SK-N-SH (cell line): ENCODE data around the gene GRP. TPM values are rescaled to one million over a fixed set of nuclear protein-coding genes. Genes with fewer than 3 reads are reported as not detected.

Experiments
- CTCF ChIA-PET: fragments of 300-600, 350-600 bp; formaldehyde crosslinking; extraction: SDS; loops from one replicate; lab custom pipeline; 2021; lab: Yijun Ruan, JAX
- POLR2A ChIA-PET: fragments of 350-600 bp; sonication (Branson Sonifier 250); formaldehyde crosslinking; extraction: SDS; loops from one replicate; lab custom pipeline; 2020; ENCODE audit warnings: antibody characterized with exemption, inconsistent platforms; lab: Yijun Ruan, JAX
- DNase-seq: peaks from one replicate; pipeline ENCODE4 v3.0.0; 2012
- H2AFZ ChIP-seq: fragments of 200-600 bp; sonication (generic); 2 replicates; pipeline ENCODE4 v1.8.1; 2016; ENCODE audit warnings: antibody characterized with exemption, mild to moderate bottlenecking, low read depth
- H3F3A ChIP-seq: fragments of 200-600 bp; sonication (generic); replicated peaks from 2 replicates; pipeline ENCODE3; 2016; ENCODE audit warnings: antibody characterized with exemption, mild to moderate bottlenecking; ENCODE audit not compliant: insufficient read depth
- H3K27ac ChIP-seq, 2 experiments: fragments of 200-500 bp in 1 of 2; fragments of 200-600 bp in 1 of 2; sonication (Bioruptor generic) in 1 of 2; sonication (generic), shearing (Covaris generic) in 1 of 2; 2 replicates each; pipeline versions ENCODE4 v1.5.1 to v1.6.1; 2014 to 2016; ENCODE audit warnings: low read depth in 2 of 2, inconsistent platforms in 1 of 2, low read length in 1 of 2, mild to moderate bottlenecking in 1 of 2, mixed read lengths in 1 of 2
- H3K27me3 ChIP-seq: fragments of 200-600 bp; sonication (generic), shearing (Covaris generic); 2 replicates; pipeline ENCODE4 v1.6.1; 2016; ENCODE audit warnings: mixed run types; ENCODE audit not compliant: insufficient read depth
- H3K36me3 ChIP-seq, 2 experiments: fragments of 200-500 bp in 1 of 2; fragments of 200-600 bp in 1 of 2; sonication (Bioruptor generic) in 1 of 2; sonication (generic) in 1 of 2; replicated peaks in 1 of 2; 2 replicates each; pipeline versions ENCODE3 to v1.5.1; 2014 to 2016; ENCODE audit warnings: low read length in 1 of 2, mild to moderate bottlenecking in 1 of 2; ENCODE audit not compliant: insufficient read depth in 2 of 2, control insufficient read depth in 1 of 2
- H3K4me1 ChIP-seq, 2 experiments: fragments of 200-500 bp in 1 of 2; fragments of 200-600 bp in 1 of 2; sonication (Bioruptor generic) in 1 of 2; sonication (generic), shearing (Covaris generic) in 1 of 2; 2 replicates each; pipeline versions ENCODE4 v1.5.1 to v1.6.1; 2014 to 2016; ENCODE audit warnings: low read depth in 1 of 2, low read length in 1 of 2, mixed run types in 1 of 2; ENCODE audit not compliant: insufficient read depth in 2 of 2, control insufficient read depth in 1 of 2
- H3K4me2 ChIP-seq: fragments of 200-600 bp; sonication (generic), shearing (Covaris generic); 2 replicates; pipeline ENCODE4 v1.6.1; 2017; ENCODE audit warnings: mixed run types
- H3K4me3 ChIP-seq, 2 experiments: fragments of 200-500 bp in 1 of 2; fragments of 200-600 bp in 1 of 2; sonication (Bioruptor generic) in 1 of 2; sonication (generic), shearing (Covaris generic) in 1 of 2; 2 replicates each; pipeline versions ENCODE4 v1.5.1 to v1.8.1; 2014 to 2016; ENCODE audit warnings: low read depth in 2 of 2, inconsistent platforms in 1 of 2, low read length in 1 of 2, mild to moderate bottlenecking in 1 of 2, mixed read lengths in 1 of 2, moderate library complexity in 1 of 2
- H3K79me2 ChIP-seq: fragments of 200-600 bp; sonication (generic); 2 replicates; pipeline ENCODE4 v1.8.1; 2017; ENCODE audit warnings: mild to moderate bottlenecking; ENCODE audit not compliant: insufficient read depth
- H3K9ac ChIP-seq: fragments of 200-600 bp; sonication (generic); 2 replicates; pipeline ENCODE4 v1.6.1; 2017; ENCODE audit warnings: mixed run types
- H3K9me2 ChIP-seq: fragments of 200-600 bp; sonication (generic); 2 replicates; pipeline ENCODE4 v1.6.1; 2017; ENCODE audit warnings: mixed run types
- H3K9me3 ChIP-seq: fragments of 200-600 bp; sonication (generic); 2 replicates; pipeline ENCODE4 v1.6.1; 2017; ENCODE audit warnings: mixed run types, mild to moderate bottlenecking, moderate library complexity
- H4K20me1 ChIP-seq: fragments of 200-600 bp; sonication (generic); 2 replicates; pipeline ENCODE4 v1.6.1; 2017; ENCODE audit warnings: mild to moderate bottlenecking, mixed run types; ENCODE audit not compliant: insufficient read depth
- CHD2 ChIP-seq: fragments of 150-350 bp; IDR thresholded peaks from 2 replicates; pipeline ENCODE4 v1.6.1; 2018; ENCODE audit warnings: low read length; ENCODE audit not compliant: partially characterized antibody
- CTCF ChIP-seq: fragments of 200-600 bp; sonication (generic); IDR thresholded peaks from 2 replicates; pipeline ENCODE4 v1.6.1; 2017; ENCODE audit warnings: antibody characterized with exemption, mild to moderate bottlenecking, moderate library complexity
- ELF1 ChIP-seq: IDR thresholded peaks from 2 replicates; pipeline ENCODE4 v1.4.0; 2012
- EP300 ChIP-seq, 2 experiments: IDR thresholded peaks; 2 replicates each; pipeline versions ENCODE4 v1.4.0 to v1.6.1; 2012; ENCODE audit warnings: borderline replicate concordance in 1 of 2, low read depth in 1 of 2, low read length in 1 of 2
- EZH2phosphoT487 ChIP-seq: fragments of 200-600 bp; sonication (generic); IDR thresholded peaks from 2 replicates; pipeline ENCODE4 v1.6.1; 2017; ENCODE audit warnings: low read depth, mixed run types, mild to moderate bottlenecking, antibody characterized with exemption, moderate library complexity, borderline replicate concordance
- FOSL2 ChIP-seq: IDR thresholded peaks from 2 replicates; pipeline ENCODE4 v1.4.0; 2012; ENCODE audit warnings: low read depth, mild to moderate bottlenecking, moderate library complexity, borderline replicate concordance
- FOXJ3 ChIP-seq: sonication (generic); formaldehyde crosslinking; IDR thresholded peaks from 2 replicates; pipeline ENCODE4 v1.5.1; 2020; ENCODE audit warnings: mild to moderate bottlenecking, missing genetic modification reagents
- FOXM1 ChIP-seq: IDR thresholded peaks from 2 replicates; pipeline ENCODE4 v1.4.0; 2012; ENCODE audit warnings: low read depth, mild to moderate bottlenecking
- GATA2 ChIP-seq: sonication (generic); formaldehyde crosslinking; IDR thresholded peaks from 2 replicates; pipeline ENCODE4 v1.5.0; 2020; ENCODE audit warnings: mild to moderate bottlenecking, missing genetic modification reagents
- MAX ChIP-seq: IDR thresholded peaks from 2 replicates; pipeline ENCODE4 v1.4.0; 2012; ENCODE audit warnings: low read depth
- MEF2A ChIP-seq: IDR thresholded peaks from 2 replicates; pipeline ENCODE4 v1.4.0; 2012; ENCODE audit warnings: low read depth, borderline replicate concordance
- NFIC ChIP-seq: IDR thresholded peaks from 2 replicates; pipeline ENCODE4 v1.4.0; 2012; ENCODE audit warnings: borderline replicate concordance
- PBX3 ChIP-seq: IDR thresholded peaks from 2 replicates; pipeline ENCODE4; 2012
- RAD21 ChIP-seq: IDR thresholded peaks from 2 replicates; pipeline ENCODE4 v1.6.1; 2012; ENCODE audit warnings: mild to moderate bottlenecking, low read length
- RFX5 ChIP-seq: IDR thresholded peaks from 2 replicates; pipeline ENCODE4 v1.6.1; 2012; ENCODE audit warnings: mild to moderate bottlenecking, improper control_type of control experiment, low read length
- RXRA ChIP-seq: IDR thresholded peaks from 2 replicates; pipeline ENCODE4 v1.4.0; 2012; ENCODE audit warnings: low read depth, mild to moderate bottlenecking, borderline replicate concordance
- SMC3 ChIP-seq: IDR thresholded peaks from 2 replicates; pipeline ENCODE4 v1.6.1; 2012; ENCODE audit warnings: low read depth, low read length, improper control_type of control experiment
- TAF1 ChIP-seq: IDR thresholded peaks from 2 replicates; pipeline ENCODE4 v1.6.1; 2012; ENCODE audit warnings: low read depth, mild to moderate bottlenecking, low read length, moderate library complexity, borderline replicate concordance
- TCF12 ChIP-seq: IDR thresholded peaks from 2 replicates; pipeline ENCODE4 v1.4.0; 2012
- TEAD4 ChIP-seq: IDR thresholded peaks from 2 replicates; pipeline ENCODE4 v1.4.0; 2012; ENCODE audit warnings: mild to moderate bottlenecking, borderline replicate concordance; ENCODE audit not compliant: insufficient read depth
- USF1 ChIP-seq: IDR thresholded peaks from 2 replicates; pipeline ENCODE4 v1.4.0; 2012; ENCODE audit warnings: low read depth, borderline replicate concordance
- WGBS: methylation state at CpG from one replicate; pipeline ENCODE4 v1.1.6; 2017; ENCODE audit warnings: low lambda C conversion rate; 5-methylcytosine and 5-hydroxymethylcytosine counted together
- polyA plus RNA-seq, 3 experiments: library from polyadenylated mRNA; depleted of rRNA; stranded (reverse); fragments of >200 nt; gene quantifications; 2 replicates each; pipeline ENCODE4 v1.2.3, GENCODE V29; 2012

Gene GRP
- polyA plus RNA-seq, 1 of the 3 experiments (the other 2 are of a cell fraction) = 2.8 TPM

- TF ChIP-seq FOXJ3 (CRISPR knock-in tag) (no peak), GATA2 (CRISPR knock-in tag) (no peak), EZH2phosphoT487 (no peak), CTCF (no peak), PBX3 (no peak), TEAD4 (no peak), TCF12 (no peak), MAX (no peak), ELF1 (no peak)
- DNase-seq = no peak
- CTCF ChIA-PET = interaction anchor here (0.6 to 1.6 kb wide), 4 partner anchors 13 to 107 kb away, joined by 3 to 5 read pairs (median 4); no protein-coding TSS in a partner anchor
- no peak overlapping the region for H3K27ac ChIP-seq
- peaks cover 6% of the 10 kb centered on the region for H3F3A ChIP-seq
- peaks cover 22% of the 10 kb centered on the region for H3K9me3 ChIP-seq
- H3K79me2 ChIP-seq = no peaks in the 10 kb centered on the region
- POLR2A ChIA-PET = interaction anchor here (0.8 kb wide), 1 partner anchor 51 kb away, joined by 3 read pairs; no protein-coding TSS in a partner anchor
- WGBS = 89% methylated on average over 4 of the region's 4 CpGs
- H3K9me2 ChIP-seq = no peaks in the 10 kb centered on the region
- H3K36me3 ChIP-seq = no peaks in the 10 kb centered on the region
- H3K4me1 ChIP-seq = peaks cover 0 to 14% of the 10 kb centered on the region in 2 experiments; a peak in 2 of 4 replicates
- H3K4me2 ChIP-seq = no peak overlapping the region
- H2AFZ ChIP-seq = no peak overlapping the region
- H3K27me3 ChIP-seq = no peaks in the 10 kb centered on the region
- no peak overlapping the region for H3K9ac ChIP-seq
- no peaks in the 10 kb centered on the region for H4K20me1 ChIP-seq
- H3K4me3 ChIP-seq = no peak overlapping the region
Measured at GRCh38 chr18:59177485-59177884, 42.5 kb upstream of the GRP start.

GRCh38 chr18:59180150-59180845 is 39.7 kb upstream of the GRP start:
- WGBS = 35% methylated on average over 9 of the region's 9 CpGs
- H3K9me3 ChIP-seq = no peaks in the 10 kb centered on the region
- no peaks in the 10 kb centered on the region for H3K27me3 ChIP-seq
- peak overlapping the region; percentile 42 for H2AFZ ChIP-seq
- ChIA-PET POLR2A (interaction anchor here (0.6 kb wide), 1 partner anchor 73 kb away, joined by 4 read pairs; no protein-coding TSS in a partner anchor), CTCF (no interaction called here)
- no peak for DNase-seq
- peak overlapping the region; percentile 42; the same call in 1 of the 2 replicates for H3K4me2 ChIP-seq
- H3K4me1 ChIP-seq = peaks cover 0 to 14% of the 10 kb centered on the region in 2 experiments; a peak in 3 of 4 replicates
- no peaks in the 10 kb centered on the region for H3K36me3 ChIP-seq
- no peaks in the 10 kb centered on the region for H3K79me2 ChIP-seq
- no peak overlapping the region for H3K9ac ChIP-seq
- H3K9me2 ChIP-seq = no peaks in the 10 kb centered on the region
- no peak overlapping the region for H3K4me3 ChIP-seq
- peak overlapping the region; percentile 56 to 72; a peak in 2 of 4 replicates for H3K27ac ChIP-seq
- no peaks in the 10 kb centered on the region for H4K20me1 ChIP-seq
- peaks cover 6% of the 10 kb centered on the region for H3F3A ChIP-seq
- 0 out of 2 replicates have a peak, but pooled peaks have one; percentile 44 for TF ChIP-seq FOSL2
- TF ChIP-seq CHD2 = no peak
- no peak for TF ChIP-seq FOXM1
- TF ChIP-seq MEF2A = no peak
- no peak for TF ChIP-seq RFX5
- no peak for TF ChIP-seq USF1
- TF ChIP-seq TAF1 = no peak
- TF ChIP-seq ELF1 = no peak; the same call in 1 of the 2 replicates
- no peak for TF ChIP-seq RXRA
- no peak for TF ChIP-seq SMC3
- peak; percentile 92 for TF ChIP-seq PBX3
- TF ChIP-seq NFIC = peak; percentile 66
- no peak for TF ChIP-seq RAD21
- TF ChIP-seq GATA2 (CRISPR knock-in tag) = no peak
- TF ChIP-seq FOXJ3 (CRISPR knock-in tag) = no peak
- peak in 1 of 2 experiments; percentile 37; a peak in 1 of 4 replicates for TF ChIP-seq EP300 (IDR thresholded peaks at IDR 0.05; ENCODE audit: borderline replicate concordance in 1 of 2, low read depth in 1 of 2, low read length in 1 of 2)
